Central memory CD8-positive, alpha-beta T cell (primary cell): ENCODE results near the gene SPAG9.

ENCODE experiments used
- ATAC-seq: fragments of 150-1000 bp; cut with Tn5 transposase; replicated peaks from 2 replicates; pipeline ENCODE4 v1.10.0; 2022; ENCODE audit warnings: mild to moderate bottlenecking, moderate FRiP score, moderate number of reproducible peaks; ENCODE audit not compliant: poor library complexity, severe bottlenecking; ENCODE audit errors: extremely low read depth
- DNase-seq, 2 donors: peaks; one replicate each; pipeline ENCODE4 v3.0.0; 2021; ENCODE audit warnings: low spot score in 2 of 2
- H3K27ac Mint-ChIP-seq: one replicate; pipeline ENCODE4 v1.8.0; 2022; ENCODE audit warnings: low read depth, mild to moderate bottlenecking, moderate library complexity, mixed read lengths
- H3K27me3 Mint-ChIP-seq: one replicate; pipeline ENCODE4 v1.8.0; 2022; ENCODE audit warnings: mixed read lengths
- H3K36me3 Mint-ChIP-seq: one replicate; pipeline ENCODE4 v1.8.0; 2022; ENCODE audit warnings: mild to moderate bottlenecking, moderate library complexity, mixed read lengths; ENCODE audit not compliant: insufficient read depth
- H3K4me1 Mint-ChIP-seq: one replicate; pipeline ENCODE4 v1.8.0; 2022; ENCODE audit warnings: mixed read lengths
- H3K4me3 Mint-ChIP-seq: one replicate; pipeline ENCODE4 v1.8.0; 2022; ENCODE audit warnings: mild to moderate bottlenecking, moderate library complexity, mixed read lengths
- H3K9me3 Mint-ChIP-seq: one replicate; pipeline ENCODE4 v1.8.0; 2022; ENCODE audit warnings: mixed read lengths

SPAG9 gene

DNA sequence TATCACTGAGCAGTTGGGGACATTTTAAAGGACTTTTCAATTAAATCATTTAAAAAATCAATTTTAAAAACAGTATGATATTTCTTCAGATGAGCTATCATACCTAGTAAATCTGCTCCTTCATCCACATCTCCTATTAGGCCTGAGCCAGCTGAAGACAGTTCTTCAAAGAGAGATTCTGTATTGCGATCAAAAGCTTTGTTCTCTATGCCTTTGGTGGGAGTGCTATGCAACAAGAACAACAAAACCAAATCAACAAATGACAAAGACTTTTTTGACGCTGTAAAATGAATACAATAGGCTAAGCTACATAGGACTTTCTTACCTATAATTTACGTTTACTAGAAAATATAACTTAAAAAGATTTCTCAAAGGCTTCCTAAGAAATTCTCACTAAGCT is 106.5 kb downstream of the SPAG9 start:
- Mint-ChIP-seq H3K27ac (peak overlapping the region; percentile 85), H3K4me1 (peaks cover 8% of the 10 kb centered on the region), H3K9me3 (no peaks in the 10 kb centered on the region), H3K36me3 (peaks cover 33% of the 10 kb centered on the region), H3K27me3 (no peaks in the 10 kb centered on the region), H3K4me3 (no peak overlapping the region)
- ATAC-seq (no peak), DNase-seq (no peak)

GRCh38 chr17:51013322-51013721 is 107.3 kb downstream of the SPAG9 start:
- H3K36me3 Mint-ChIP-seq, result peaks cover 28% of the 10 kb centered on the region

DNA sequence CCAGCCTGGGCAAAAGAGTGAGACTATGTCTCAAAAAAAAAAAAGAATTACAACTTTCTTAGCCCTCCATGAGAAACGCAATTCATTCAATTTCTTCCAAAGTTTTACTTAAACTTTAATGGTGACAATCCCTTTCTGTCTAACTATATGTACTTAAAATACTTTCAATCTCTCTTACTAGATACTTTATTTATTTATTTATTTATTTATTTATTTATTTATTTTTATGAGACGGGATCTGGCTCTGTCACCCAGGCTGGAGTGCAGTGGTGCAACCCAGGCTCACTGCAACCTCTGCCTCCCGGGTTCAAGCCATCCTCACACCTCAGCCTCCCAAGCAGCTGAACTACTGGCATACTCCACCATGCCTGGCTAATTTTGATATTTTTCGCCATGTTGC is 108.1 kb downstream of the SPAG9 start:
- no peak overlapping the region for H3K4me3 Mint-ChIP-seq
- no peaks in the 10 kb centered on the region for H3K9me3 Mint-ChIP-seq
- ATAC-seq, result no peak
- H3K27me3 Mint-ChIP-seq, result no peaks in the 10 kb centered on the region
- H3K4me1 Mint-ChIP-seq, result peaks cover 8% of the 10 kb centered on the region
- no peak for DNase-seq
- H3K36me3 Mint-ChIP-seq, result peaks cover 26% of the 10 kb centered on the region
- H3K27ac Mint-ChIP-seq, result no peak overlapping the region

More at GRCh38 chr17:51013322-51013721, 107.3 kb downstream of the SPAG9 start:
- Mint-ChIP-seq H3K4me1 (peaks cover 8% of the 10 kb centered on the region), H3K9me3 (no peaks in the 10 kb centered on the region), H3K27me3 (no peaks in the 10 kb centered on the region), H3K4me3 (no peak overlapping the region), H3K27ac (no peak overlapping the region)
- DNase-seq, result no peak
- no peak for ATAC-seq

GRCh38 chr17:51010173-51010675 is 110.4 kb downstream of the SPAG9 start:
- H3K27me3 Mint-ChIP-seq, result no peaks in the 10 kb centered on the region
- no peak overlapping the region for H3K4me3 Mint-ChIP-seq
- H3K4me1 Mint-ChIP-seq, result peaks cover 8% of the 10 kb centered on the region
- no peak for ATAC-seq
- H3K36me3 Mint-ChIP-seq, result peaks cover 29% of the 10 kb centered on the region
- no peaks in the 10 kb centered on the region for H3K9me3 Mint-ChIP-seq
- no peak overlapping the region for H3K27ac Mint-ChIP-seq
- no peak for DNase-seq

DNA sequence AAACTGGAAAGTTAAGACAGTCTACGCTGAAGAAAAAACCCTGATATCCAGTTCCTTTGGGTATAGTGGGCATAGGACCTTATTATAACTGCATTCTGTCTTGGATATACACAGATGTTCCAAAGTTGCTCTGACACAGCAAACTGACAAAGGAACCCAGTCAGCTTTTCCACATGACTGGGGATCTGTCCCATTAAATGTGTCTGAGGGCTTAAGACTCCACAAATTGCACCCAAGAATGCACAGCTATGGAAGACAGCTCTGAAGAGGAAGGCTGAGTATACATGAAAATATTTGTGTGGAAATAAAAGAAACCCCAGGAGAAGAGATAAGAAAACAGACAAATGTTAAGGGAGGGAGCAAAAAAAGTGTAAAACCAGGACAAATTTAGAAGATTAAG is 114.1 kb downstream of the SPAG9 start:
- ATAC-seq, result no peak
- no peak for DNase-seq
- Mint-ChIP-seq H3K36me3 (peaks cover 29% of the 10 kb centered on the region), H3K27me3 (no peaks in the 10 kb centered on the region), H3K4me1 (no peaks in the 10 kb centered on the region), H3K4me3 (no peak overlapping the region), H3K9me3 (no peaks in the 10 kb centered on the region), H3K27ac (no peak overlapping the region)

DNA sequence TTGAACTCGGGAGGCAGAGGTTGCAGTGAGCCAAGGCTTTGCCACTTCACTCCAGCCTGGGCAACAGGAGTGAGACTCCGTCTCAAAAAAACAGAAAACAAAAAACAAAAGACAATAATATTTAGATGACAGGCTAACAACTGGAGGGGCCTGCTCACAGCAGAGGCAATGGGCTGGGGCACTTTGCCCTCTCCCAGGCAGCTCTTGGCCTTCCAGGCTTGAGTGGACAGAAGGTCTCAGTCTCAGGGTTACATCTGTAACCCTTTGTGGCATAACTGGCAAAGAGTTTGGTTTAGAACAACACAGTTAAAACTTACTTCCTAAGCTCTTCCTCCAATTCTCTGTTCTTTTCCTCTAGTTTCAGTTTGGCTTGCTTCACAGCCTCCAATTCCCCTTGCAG is 114.9 kb downstream of the SPAG9 start:
- no peak overlapping the region for H3K4me3 Mint-ChIP-seq
- ATAC-seq, result no peak

DNA sequence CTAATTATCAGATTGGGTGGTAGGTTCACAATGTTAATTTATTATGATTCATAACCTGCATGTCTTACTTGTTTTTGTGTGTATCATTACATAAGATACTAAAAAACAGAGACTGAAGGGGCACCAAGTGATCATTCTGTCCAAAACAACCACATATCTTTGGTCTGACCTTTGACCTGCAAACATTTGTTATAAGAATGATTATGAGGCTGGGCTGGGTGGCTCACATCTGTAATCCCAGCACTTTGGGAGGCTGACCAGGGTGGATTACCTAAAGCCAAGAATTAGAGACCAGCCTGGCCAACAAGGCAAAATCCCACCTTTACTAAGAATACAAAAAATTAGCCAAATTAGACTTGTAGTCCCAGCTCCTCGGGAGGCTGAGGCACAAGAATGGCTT is 116.4 kb downstream of the SPAG9 start:
- Mint-ChIP-seq H3K36me3 (peaks cover 27% of the 10 kb centered on the region), H3K27ac (no peak overlapping the region), H3K4me1 (no peaks in the 10 kb centered on the region), H3K27me3 (no peaks in the 10 kb centered on the region), H3K9me3 (no peaks in the 10 kb centered on the region), H3K4me3 (no peak overlapping the region)
- DNase-seq (no peak), ATAC-seq (no peak)

More for the DNA sequence above, 114.9 kb downstream of the SPAG9 start:
- H3K36me3 Mint-ChIP-seq, result peaks cover 27% of the 10 kb centered on the region
- H3K27me3 Mint-ChIP-seq, result no peaks in the 10 kb centered on the region
- H3K4me1 Mint-ChIP-seq, result no peaks in the 10 kb centered on the region
- DNase-seq, result no peak
- H3K9me3 Mint-ChIP-seq, result no peaks in the 10 kb centered on the region
- no peak overlapping the region for H3K27ac Mint-ChIP-seq

GRCh38 chr17:51000835-51001638 is 119.6 kb downstream of the SPAG9 start:
- no peaks in the 10 kb centered on the region for H3K27me3 Mint-ChIP-seq
- H3K4me3 Mint-ChIP-seq, result no peak overlapping the region
- no peak overlapping the region for H3K27ac Mint-ChIP-seq
- no peaks in the 10 kb centered on the region for H3K9me3 Mint-ChIP-seq
- H3K36me3 Mint-ChIP-seq, result peaks cover 44% of the 10 kb centered on the region
- ATAC-seq (peak; percentile 43), DNase-seq (no peak)
- H3K4me1 Mint-ChIP-seq, result no peaks in the 10 kb centered on the region

DNA sequence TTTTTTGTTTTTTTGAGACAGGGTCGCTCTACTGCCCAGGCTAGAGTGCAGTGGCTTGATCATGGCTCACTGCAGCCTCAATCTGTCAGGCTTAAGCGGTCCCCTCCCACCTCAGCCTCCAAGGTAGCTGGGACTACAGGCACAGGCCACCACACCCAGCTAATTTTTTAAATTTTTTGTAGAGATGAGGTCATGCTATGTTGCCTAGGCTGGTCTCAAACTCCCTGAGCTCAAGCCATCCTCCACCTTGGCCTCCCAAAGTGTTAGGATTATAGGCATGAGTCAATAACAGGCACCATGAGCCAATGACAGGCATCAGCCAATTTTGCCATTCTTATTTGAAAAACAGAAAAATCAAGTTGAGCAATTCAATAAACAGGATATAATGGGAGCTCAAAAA is 125.0 kb downstream of the SPAG9 start:
- H3K9me3 Mint-ChIP-seq, result no peaks in the 10 kb centered on the region
- ATAC-seq (no peak), DNase-seq (no peak)
- no peaks in the 10 kb centered on the region for H3K4me1 Mint-ChIP-seq
- no peak overlapping the region for H3K4me3 Mint-ChIP-seq
- no peaks in the 10 kb centered on the region for H3K27me3 Mint-ChIP-seq
- peaks cover 70% of the 10 kb centered on the region for H3K36me3 Mint-ChIP-seq
- H3K27ac Mint-ChIP-seq, result no peak overlapping the region

GRCh38 chr17:50993544-50993943 is 127.1 kb downstream of the SPAG9 start:
- Mint-ChIP-seq H3K9me3 (no peaks in the 10 kb centered on the region), H3K4me1 (no peaks in the 10 kb centered on the region), H3K27me3 (no peaks in the 10 kb centered on the region), H3K36me3 (peaks cover 74% of the 10 kb centered on the region), H3K4me3 (no peak overlapping the region), H3K27ac (no peak overlapping the region)
- DNase-seq (no peak), ATAC-seq (no peak)

DNA sequence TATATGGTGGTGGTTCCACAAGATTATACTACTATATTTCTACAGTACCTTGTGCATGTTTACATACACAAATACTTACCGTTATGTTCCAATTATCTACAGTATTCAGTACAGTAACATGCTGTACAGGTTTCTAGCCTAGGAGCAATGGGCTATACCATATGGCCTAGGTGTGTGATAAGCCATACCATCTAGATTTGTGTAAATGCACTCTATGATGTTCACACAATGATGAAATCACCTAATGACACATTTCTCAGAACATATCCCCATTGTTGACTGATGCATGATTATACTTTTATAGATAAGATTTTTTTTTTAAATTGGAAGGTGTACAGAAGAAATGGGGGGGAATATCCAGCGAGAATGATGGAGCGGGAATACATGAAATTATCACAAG is 131.5 kb downstream of the SPAG9 start:
- Mint-ChIP-seq H3K4me3 (no peak overlapping the region), H3K36me3 (peaks cover 57% of the 10 kb centered on the region), H3K4me1 (no peaks in the 10 kb centered on the region), H3K27ac (no peak overlapping the region), H3K27me3 (no peaks in the 10 kb centered on the region), H3K9me3 (no peaks in the 10 kb centered on the region)
- DNase-seq (no peak), ATAC-seq (no peak)

- DNase-seq (no peak), ATAC-seq (no peak)
- Mint-ChIP-seq H3K4me1 (no peaks in the 10 kb centered on the region), H3K9me3 (no peaks in the 10 kb centered on the region), H3K27ac (no peak overlapping the region), H3K36me3 (peaks cover 50% of the 10 kb centered on the region), H3K4me3 (no peak overlapping the region), H3K27me3 (no peaks in the 10 kb centered on the region)
Measured at GRCh38 chr17:50988427-50988826, 132.2 kb downstream of the SPAG9 start.

GRCh38 chr17:50986989-50987660 is 133.5 kb downstream of the SPAG9 start:
- Mint-ChIP-seq H3K4me1 (no peaks in the 10 kb centered on the region), H3K27me3 (no peaks in the 10 kb centered on the region), H3K27ac (peak overlapping the region; percentile 26), H3K9me3 (no peaks in the 10 kb centered on the region), H3K36me3 (peaks cover 43% of the 10 kb centered on the region), H3K4me3 (no peak overlapping the region)
- no peak for ATAC-seq
- no peak for DNase-seq
